Measurements from ENCODE around the gene PRELID2. TPM values are rescaled to one million over a fixed set of nuclear protein-coding genes. Genes with fewer than 3 reads are reported as not detected.

Gene PRELID2
- polyA plus RNA-seq, 3 donors from 2014 or later: 0.62 to 1.9 (median 1.4) TPM

GRCh38 chr5:145775893-145776444, 59.2 kb downstream of the PRELID2 start:
- DNase-seq: no peak
- Mint-ChIP-seq H3K27ac (no peak overlapping the region), H3K27me3 (ENCODE audit: low read depth in 3 of 3) (no peaks in the 10 kb centered on the region), H3K36me3 (no peaks in the 10 kb centered on the region), H3K4me3 (no peak overlapping the region), H3K9me3 (no peaks in the 10 kb centered on the region), H3K4me1 (no peaks in the 10 kb centered on the region)

GRCh38 chr5:145775411-145775810, 59.7 kb downstream of the PRELID2 start:
- no peak overlapping the region for H3K27ac Mint-ChIP-seq
- no peaks in the 10 kb centered on the region for H3K9me3 Mint-ChIP-seq
- DNase-seq: no peak
- H3K4me3 Mint-ChIP-seq: no peak overlapping the region
- H3K27me3 Mint-ChIP-seq (ENCODE audit: low read depth in 3 of 3): no peaks in the 10 kb centered on the region
- no peaks in the 10 kb centered on the region for H3K36me3 Mint-ChIP-seq
- no peaks in the 10 kb centered on the region for H3K4me1 Mint-ChIP-seq

- DNase-seq: no peak
- no peak overlapping the region for H3K27ac Mint-ChIP-seq
- no peaks in the 10 kb centered on the region for H3K36me3 Mint-ChIP-seq
- no peaks in the 10 kb centered on the region for H3K27me3 Mint-ChIP-seq (ENCODE audit: low read depth in 3 of 3)
- no peaks in the 10 kb centered on the region for H3K4me1 Mint-ChIP-seq
- H3K4me3 Mint-ChIP-seq: no peak overlapping the region
- H3K9me3 Mint-ChIP-seq: no peaks in the 10 kb centered on the region
Observed at GRCh38 chr5:145774442-145774841, 60.7 kb downstream of the PRELID2 start.

- H3K4me1 Mint-ChIP-seq: no peaks in the 10 kb centered on the region
- no peaks in the 10 kb centered on the region for H3K27me3 Mint-ChIP-seq (ENCODE audit: low read depth in 3 of 3)
- no peak for DNase-seq
- no peaks in the 10 kb centered on the region for H3K36me3 Mint-ChIP-seq
- peaks cover 0 to 2% (median 0%) of the 10 kb centered on the region in 6 donors for H3K9me3 Mint-ChIP-seq
- no peak overlapping the region for H3K4me3 Mint-ChIP-seq
- no peak overlapping the region for H3K27ac Mint-ChIP-seq
Observed at GRCh38 chr5:145772466-145772865, 62.7 kb downstream of the PRELID2 start.

GRCh38 chr5:145768863-145769262, 66.3 kb downstream of the PRELID2 start:
- H3K27ac Mint-ChIP-seq: no peak overlapping the region
- H3K27me3 Mint-ChIP-seq (ENCODE audit: low read depth in 3 of 3): no peaks in the 10 kb centered on the region
- H3K36me3 Mint-ChIP-seq: no peaks in the 10 kb centered on the region
- H3K9me3 Mint-ChIP-seq: peaks cover 0 to 2% (median 0%) of the 10 kb centered on the region in 6 donors
- no peak for DNase-seq
- H3K4me3 Mint-ChIP-seq: no peak overlapping the region
- no peaks in the 10 kb centered on the region for H3K4me1 Mint-ChIP-seq

GRCh38 chr5:145764325-145764724, 70.8 kb downstream of the PRELID2 start:
- Mint-ChIP-seq H3K4me1 (no peaks in the 10 kb centered on the region), H3K36me3 (peaks cover 0 to 4% (median 0%) of the 10 kb centered on the region in 3 donors), H3K27ac (no peak overlapping the region), H3K4me3 (no peak overlapping the region), H3K27me3 (ENCODE audit: low read depth in 3 of 3) (no peaks in the 10 kb centered on the region), H3K9me3 (peaks cover 0 to 2% (median under 1%) of the 10 kb centered on the region in 6 donors)
- DNase-seq: no peak

- Mint-ChIP-seq H3K27me3 (ENCODE audit: low read depth in 3 of 3) (no peaks in the 10 kb centered on the region), H3K36me3 (peaks cover 0 to 4% (median 0%) of the 10 kb centered on the region in 3 donors), H3K27ac (no peak overlapping the region), H3K4me3 (no peak overlapping the region), H3K9me3 (peaks cover 0 to 2% (median 0%) of the 10 kb centered on the region in 6 donors), H3K4me1 (no peaks in the 10 kb centered on the region)
- no peak for DNase-seq
Observed at GRCh38 chr5:145762833-145763232, 72.3 kb downstream of the PRELID2 start.

GRCh38 chr5:145761254-145761653, 73.9 kb downstream of the PRELID2 start:
- Mint-ChIP-seq H3K9me3 (peaks cover 0 to 2% (median 0%) of the 10 kb centered on the region in 6 donors), H3K27ac (no peak overlapping the region), H3K4me1 (no peaks in the 10 kb centered on the region), H3K36me3 (peaks cover 0 to 8% (median 0%) of the 10 kb centered on the region in 3 donors), H3K27me3 (ENCODE audit: low read depth in 3 of 3) (no peaks in the 10 kb centered on the region), H3K4me3 (no peak overlapping the region)
- no peak for DNase-seq

- Mint-ChIP-seq H3K27ac (no peak overlapping the region), H3K27me3 (ENCODE audit: low read depth in 3 of 3) (no peaks in the 10 kb centered on the region), H3K4me1 (no peaks in the 10 kb centered on the region), H3K4me3 (no peak overlapping the region), H3K36me3 (peaks cover 0 to 8% (median 0%) of the 10 kb centered on the region in 3 donors), H3K9me3 (peaks cover 0 to 2% (median 0%) of the 10 kb centered on the region in 6 donors)
- DNase-seq: no peak
Observed at GRCh38 chr5:145760660-145761059, 74.5 kb downstream of the PRELID2 start.

GRCh38 chr5:145752947-145753346, 82.2 kb downstream of the PRELID2 start:
- H3K27ac Mint-ChIP-seq: no peak overlapping the region
- H3K4me3 Mint-ChIP-seq: no peak overlapping the region
- no peaks in the 10 kb centered on the region for H3K27me3 Mint-ChIP-seq (ENCODE audit: low read depth in 3 of 3)
- no peak for DNase-seq
- H3K4me1 Mint-ChIP-seq: no peaks in the 10 kb centered on the region
- H3K9me3 Mint-ChIP-seq: peaks cover 0 to 12% (median 3%) of the 10 kb centered on the region in 6 donors
- peaks cover 0 to 4% (median 3%) of the 10 kb centered on the region in 3 donors for H3K36me3 Mint-ChIP-seq

GRCh38 chr5:145752534-145752933, 82.6 kb downstream of the PRELID2 start:
- Mint-ChIP-seq H3K4me1 (no peaks in the 10 kb centered on the region), H3K27me3 (ENCODE audit: low read depth in 3 of 3) (no peaks in the 10 kb centered on the region), H3K4me3 (no peak overlapping the region), H3K36me3 (peaks cover 0 to 4% (median 3%) of the 10 kb centered on the region in 3 donors), H3K9me3 (peaks cover 0 to 13% (median 3%) of the 10 kb centered on the region in 6 donors), H3K27ac (no peak overlapping the region)
- DNase-seq: no peak

GRCh38 chr5:145750199-145750598, 84.9 kb downstream of the PRELID2 start:
- no peak for DNase-seq
- Mint-ChIP-seq H3K27ac (no peak overlapping the region), H3K36me3 (peaks cover 0 to 3% (median 0%) of the 10 kb centered on the region in 3 donors), H3K27me3 (ENCODE audit: low read depth in 3 of 3) (no peaks in the 10 kb centered on the region), H3K9me3 (peaks cover 0 to 13% (median 4%) of the 10 kb centered on the region in 6 donors), H3K4me3 (no peak overlapping the region), H3K4me1 (no peaks in the 10 kb centered on the region)

- Mint-ChIP-seq H3K27me3 (ENCODE audit: low read depth in 3 of 3) (peaks cover 0 to 5% (median 2%) of the 10 kb centered on the region in 3 donors), H3K27ac (no peak overlapping the region)
Observed at GRCh38 chr5:145743396-145744061, 91.6 kb downstream of the PRELID2 start.

GRCh38 chr5:145739843-145740242, 95.3 kb downstream of the PRELID2 start:
- Mint-ChIP-seq H3K4me3 (no peak overlapping the region), H3K36me3 (no peaks in the 10 kb centered on the region), H3K27ac (no peak overlapping the region), H3K4me1 (no peaks in the 10 kb centered on the region), H3K9me3 (peaks cover 0 to 8% (median 6%) of the 10 kb centered on the region in 6 donors), H3K27me3 (ENCODE audit: low read depth in 3 of 3) (peaks cover 0 to 5% (median 2%) of the 10 kb centered on the region in 3 donors)
- no peak for DNase-seq

More at GRCh38 chr5:145743396-145744061, 91.6 kb downstream of the PRELID2 start:
- H3K4me1 Mint-ChIP-seq: no peaks in the 10 kb centered on the region
- no peak for DNase-seq
- H3K36me3 Mint-ChIP-seq: no peaks in the 10 kb centered on the region
- H3K9me3 Mint-ChIP-seq: peaks cover 0 to 8% (median 2%) of the 10 kb centered on the region in 6 donors
- H3K4me3 Mint-ChIP-seq: no peak overlapping the region

Data from immature natural killer cell (primary cell).